SKM-1 treated with dmso at 0.1 percent for 144 hours (cell line): ENCODE data around the gene STK10.
"Not testable (repeated sequence)": the region's sequence is repeated elsewhere in the genome, so short reads cannot be mapped to it uniquely, and the experiment has no call there.

Source experiments
- DNase-seq: peaks from one replicate; lab custom pipeline; 2025; ENCODE audit not compliant: unreplicated experiment; lab: John Stamatoyannopoulos, UW

STK10 gene

DNA sequence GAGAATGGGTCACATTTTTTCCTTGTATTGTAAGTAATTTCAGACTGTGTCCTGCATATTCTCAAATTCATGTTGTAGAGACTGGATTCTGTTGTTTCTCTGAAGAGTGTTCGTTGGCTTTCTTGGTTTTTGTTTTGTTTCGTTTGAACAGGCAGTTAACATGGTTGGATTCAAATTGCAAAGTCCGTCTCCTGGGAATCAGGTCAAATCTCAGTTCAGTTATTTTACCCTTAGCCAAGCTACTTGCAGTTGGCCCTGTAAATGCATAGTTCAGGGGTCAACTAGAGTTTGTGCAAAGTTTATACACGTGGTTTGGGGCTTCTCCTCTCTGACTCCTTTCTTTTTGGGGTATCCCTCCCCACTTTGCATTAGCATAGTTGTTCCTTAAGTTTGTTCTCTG, 159.9 kb downstream of the STK10 start:
- no peak for DNase-seq

DNA sequence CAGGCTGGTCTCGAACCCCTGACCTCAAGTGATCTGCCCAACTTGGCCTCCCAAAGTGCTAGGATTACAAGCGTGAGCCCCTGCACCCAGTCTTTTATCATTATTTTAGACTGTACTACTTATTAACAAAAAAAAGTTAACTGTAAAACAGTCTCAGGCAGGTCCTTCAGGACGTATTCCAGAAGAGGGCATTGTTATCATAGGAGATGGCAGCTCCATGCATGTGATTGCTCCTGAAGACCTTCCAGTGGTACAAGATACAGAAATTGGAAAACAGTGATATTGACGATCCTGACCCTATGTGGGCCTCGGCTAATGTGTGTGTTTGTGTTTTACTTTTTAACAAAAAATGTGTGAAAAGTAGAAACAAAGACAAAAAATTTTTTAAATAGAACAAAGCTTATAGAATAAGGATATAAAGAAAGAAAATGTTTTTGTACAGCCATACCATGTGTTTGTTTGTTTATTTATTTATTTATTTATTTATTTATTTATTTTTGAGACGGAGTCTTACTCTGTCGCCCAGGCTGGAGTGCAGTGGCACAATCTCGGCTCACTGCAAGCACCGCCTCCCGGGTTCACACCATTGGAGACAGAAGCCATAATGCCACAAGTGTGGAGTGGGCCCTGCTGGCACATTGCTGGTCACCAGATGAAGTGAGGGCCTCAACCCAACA, 167.8 kb downstream of the STK10 start:
- DNase-seq: not testable (repeated sequence)

GRCh38 chr5:172015346-172015745, 172.7 kb downstream of the STK10 start:
- no peak for DNase-seq

- DNase-seq: no peak
Observed at GRCh38 chr5:172010278-172010677, 177.7 kb downstream of the STK10 start.

DNA sequence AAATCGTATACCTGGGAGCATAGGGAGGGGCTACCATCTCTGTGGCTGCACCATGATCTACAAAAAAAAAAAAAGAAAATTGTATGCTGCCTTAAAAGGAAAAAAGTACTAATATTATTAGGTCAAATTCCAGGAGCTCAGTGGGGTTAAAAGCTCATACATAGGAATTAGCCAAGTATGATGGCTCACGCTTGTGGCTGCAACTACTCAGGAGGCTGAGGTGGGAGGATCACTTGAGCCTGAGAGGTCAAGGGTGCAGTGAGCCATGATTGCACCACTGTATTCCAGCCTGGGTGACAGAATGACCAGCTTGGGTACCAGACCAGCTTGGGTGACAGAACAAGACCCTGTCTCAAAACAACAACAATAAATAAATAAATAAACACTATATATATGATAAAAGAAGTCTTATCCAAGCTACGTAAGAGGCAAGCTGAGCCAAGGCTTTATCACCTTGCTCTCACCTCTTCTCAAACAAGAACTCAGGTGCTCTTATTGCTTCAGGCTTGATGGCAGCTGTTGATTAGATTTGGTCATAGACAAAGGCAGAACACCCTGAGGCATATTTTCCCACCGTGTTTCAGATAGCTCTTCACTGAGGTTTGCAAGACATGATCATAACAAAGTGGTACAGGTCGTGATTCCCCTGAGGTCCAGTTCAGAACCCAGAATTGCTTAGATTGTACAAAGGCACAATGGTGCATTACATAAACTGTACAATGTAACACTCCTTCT, 178.3 kb downstream of the STK10 start:
- DNase-seq: no peak

DNA sequence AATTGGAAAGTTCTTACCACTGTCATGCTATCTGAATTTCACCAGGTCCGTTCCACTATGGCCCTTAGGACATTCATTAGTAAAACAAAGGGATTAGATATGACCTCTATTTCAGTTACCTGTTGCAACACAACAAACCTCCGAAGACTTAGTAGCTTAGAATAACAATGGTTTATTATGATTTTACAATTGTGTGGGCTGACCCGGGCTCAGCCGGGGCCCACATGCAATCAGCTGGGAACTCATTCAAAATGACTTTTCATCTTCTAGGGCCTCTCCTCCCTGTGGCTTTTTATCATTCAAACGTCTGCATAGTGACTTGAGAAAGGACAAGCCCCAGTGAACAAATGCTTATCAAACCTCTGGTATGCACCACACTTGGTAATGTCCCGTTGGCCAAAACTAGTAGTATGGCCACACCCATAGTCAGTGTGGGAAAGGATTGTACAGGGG, 179.3 kb downstream of the STK10 start:
- no peak for DNase-seq

- DNase-seq: no peak
Observed at GRCh38 chr5:172008111-172008455, 179.9 kb downstream of the STK10 start.

DNA sequence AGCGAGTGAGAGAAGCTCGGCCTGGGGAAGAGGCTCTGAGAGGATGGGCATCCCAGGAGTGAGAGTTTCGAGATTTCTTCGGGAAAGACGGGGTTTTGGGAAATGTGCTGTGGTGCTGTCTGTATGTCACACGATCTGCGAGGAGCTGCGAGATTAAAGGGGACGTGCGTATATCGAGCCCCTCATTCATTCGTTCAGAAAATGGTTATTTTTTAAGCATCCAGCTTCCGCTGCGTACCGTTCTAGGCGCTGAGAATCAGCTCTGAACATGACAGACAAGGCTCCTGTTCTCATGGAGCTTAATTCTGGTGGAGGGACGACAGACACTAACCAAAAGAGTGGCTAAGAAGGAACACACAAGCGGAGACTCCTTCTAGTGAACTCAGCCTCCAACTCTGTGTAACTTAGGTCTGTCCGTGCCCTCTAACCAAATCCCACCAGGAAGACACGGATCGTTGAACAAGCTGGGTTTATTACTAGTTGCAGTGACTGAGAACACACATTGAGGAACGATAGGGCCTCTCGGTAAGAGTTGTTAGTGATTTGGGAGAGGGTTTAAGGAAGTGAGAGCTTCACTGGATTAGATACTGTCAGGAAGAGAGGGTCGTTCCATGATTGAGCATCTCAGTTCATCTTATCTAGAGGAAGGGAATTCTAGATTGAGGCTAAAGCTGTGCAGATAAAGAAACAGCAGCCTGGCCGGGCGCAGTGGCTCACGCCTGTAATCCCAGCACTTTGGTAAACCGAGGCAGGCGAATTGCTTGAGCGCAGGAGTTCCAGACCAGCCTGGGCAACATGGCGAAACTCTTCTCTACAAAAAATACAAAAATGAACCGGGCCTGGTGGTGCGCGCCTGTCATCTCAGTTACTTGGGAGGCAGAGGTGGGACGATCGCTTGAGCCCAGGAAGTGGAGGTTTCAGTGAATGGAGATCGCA, 180.6 kb downstream of the STK10 start:
- DNase-seq: no peak

- DNase-seq: peak; percentile 91
Observed at GRCh38 chr5:172006321-172007174, 181.5 kb downstream of the STK10 start, which contains the start of gene FBXW11. TSS of gene FBXW11 (minus strand) at chr5:172006638. CDS start at chr5:172006502, 136 bp downstream.

GRCh38 chr5:172005708-172006320, 182.2 kb downstream of the STK10 start:
- no peak for DNase-seq

- DNase-seq: no peak
Observed at GRCh38 chr5:172004824-172005237, 183.2 kb downstream of the STK10 start.

- no peak for DNase-seq
Observed at GRCh38 chr5:172003746-172004145, 184.3 kb downstream of the STK10 start.

GRCh38 chr5:172002840-172003512, 185.0 kb downstream of the STK10 start:
- no peak for DNase-seq

DNA sequence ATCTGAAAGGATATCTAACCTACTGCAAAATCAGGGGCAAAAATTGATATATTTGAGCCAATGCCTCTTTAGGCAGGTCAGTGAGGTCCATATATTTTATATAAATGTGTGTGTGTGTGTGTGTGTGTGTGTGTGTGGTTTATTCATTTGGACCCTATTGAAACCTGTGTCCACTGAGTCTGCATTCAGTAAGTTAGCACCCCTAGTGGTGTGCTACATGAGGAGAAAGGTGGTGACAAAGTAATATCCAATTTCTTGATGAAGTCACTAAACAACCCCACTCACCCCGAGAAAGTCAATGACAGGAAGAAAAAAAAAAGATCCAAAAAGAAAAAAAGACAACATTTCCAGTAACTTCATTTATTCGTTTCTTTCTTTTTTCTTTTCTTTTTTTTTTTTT, 185.7 kb downstream of the STK10 start:
- DNase-seq: peak; percentile 18

GRCh38 chr5:171999877-172000276, 188.1 kb downstream of the STK10 start:
- DNase-seq: peak; percentile 25

- no peak for DNase-seq
Observed at GRCh38 chr5:171999100-171999499, 188.9 kb downstream of the STK10 start.

- DNase-seq: no peak
Observed at GRCh38 chr5:171997011-171997410, 191.0 kb downstream of the STK10 start.

DNA sequence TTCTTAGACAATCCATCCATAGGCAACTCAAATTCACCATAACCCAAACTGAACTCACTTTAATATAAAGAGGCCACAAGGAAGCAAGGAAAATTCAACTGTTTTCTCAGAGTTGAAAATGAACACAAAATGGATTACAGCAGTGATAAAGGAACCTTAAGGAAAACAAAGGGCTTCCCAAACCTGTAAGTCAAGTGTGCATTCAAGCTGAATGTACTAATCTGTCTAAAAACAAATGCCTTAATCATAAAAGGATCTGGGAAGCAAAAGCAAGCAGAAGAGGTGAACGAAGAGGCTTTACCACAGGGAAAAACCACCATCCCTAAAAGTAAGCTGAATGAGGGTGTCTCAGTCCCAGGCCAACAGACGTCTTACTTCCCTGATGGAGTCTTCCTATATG, 195.2 kb downstream of the STK10 start:
- DNase-seq: no peak

DNA sequence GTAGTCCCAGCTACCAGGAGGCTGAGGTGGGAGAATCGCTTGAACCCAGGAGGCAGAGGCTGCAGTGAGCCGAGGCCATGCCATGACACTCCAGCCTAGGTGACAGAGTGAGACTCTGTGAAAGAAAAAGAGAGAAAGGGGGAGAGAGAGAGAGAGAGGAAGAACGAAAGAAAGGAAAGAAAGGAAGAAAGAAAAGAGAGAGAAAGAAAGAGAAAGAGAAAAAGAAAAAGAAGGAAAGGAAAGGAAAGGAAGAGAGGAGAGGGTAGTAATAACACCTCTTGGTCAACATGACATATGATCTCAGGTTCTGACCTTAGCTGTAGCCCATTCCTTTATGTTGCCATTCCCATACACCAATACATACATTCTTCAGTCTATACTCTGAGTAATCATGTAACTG, 195.7 kb downstream of the STK10 start:
- DNase-seq: no peak
